Upper lobe of right lung (tissue), 1 donor: ENCODE measurements around the gene ARL4A. TPM values are rescaled to one million over a fixed set of nuclear protein-coding genes. Genes with fewer than 3 reads are reported as not detected.

Experiments used
- ATAC-seq: fragments of 200-7000 bp; cut with Tn5 transposase; one replicate; pipeline ENCODE4 v1.9.1; 2020; ENCODE audit warnings: mild to moderate bottlenecking, moderate library complexity
- DNase-seq: peaks from one replicate; pipeline ENCODE4 v3.0.0-alpha.2; 2020
- H3K27ac ChIP-seq: fragments of 200-600 bp; one replicate; pipeline ENCODE4 v1.8.0; 2022
- H3K27me3 ChIP-seq: fragments of 200-600 bp; one replicate; pipeline ENCODE4 v1.8.0; 2022; ENCODE audit warnings: mild to moderate bottlenecking
- H3K36me3 ChIP-seq: fragments of 200-600 bp; one replicate; pipeline ENCODE4 v1.8.0; 2022
- H3K4me1 ChIP-seq: fragments of 200-600 bp; one replicate; pipeline ENCODE4 v1.8.0; 2022
- H3K4me3 ChIP-seq: fragments of 200-600 bp; one replicate; pipeline ENCODE4 v1.8.0; 2022; ENCODE audit warnings: mild to moderate bottlenecking
- H3K9me3 ChIP-seq: fragments of 200-600 bp; one replicate; pipeline ENCODE4 v1.8.0; 2022
- CTCF ChIP-seq: fragments of 200-600 bp; IDR thresholded peaks from one replicate; pipeline ENCODE4 v1.8.0; 2022; ENCODE audit warnings: antibody characterized with exemption
- intact Hi-C: fragments of 100-400 bp; cut with DNase I; formaldehyde crosslinking; loops from one replicate; pipeline ENCODE4 v1.11.0; 2022
- total RNA-seq: library from RNA; stranded (reverse); fragmentation: NEBNext Ultra II Directional; extraction: Animal tissue kit (Norgen Biotek cat#: 25700); gene quantifications from one replicate; pipeline ENCODE4 v1.2.1, GENCODE V29; 2021
- donor health status: DM: no; HTN: yes; CAD: no; lungs with severe emphysema.

Gene ARL4A
- total RNA-seq, 1 donor from 2014 or later, result 35.6 TPM

GRCh38 chr7:12731775-12732174 lies 44.3 kb downstream of the ARL4A start:
- peaks cover 10% of the 10 kb centered on the region for H3K4me1 ChIP-seq
- ATAC-seq, result no peak
- H3K27me3 ChIP-seq, result no peaks in the 10 kb centered on the region
- no peaks in the 10 kb centered on the region for H3K9me3 ChIP-seq
- no peak for DNase-seq
- no peak overlapping the region for H3K27ac ChIP-seq
- no peaks in the 10 kb centered on the region for H3K36me3 ChIP-seq
- intact Hi-C loops, result no loop called here
- TF ChIP-seq CTCF, result no peak
- no peak overlapping the region for H3K4me3 ChIP-seq

GRCh38 chr7:12732428-12732827 lies 45.0 kb downstream of the ARL4A start:
- no peak for TF ChIP-seq CTCF
- DNase-seq (no peak), ATAC-seq (no peak)
- Histone ChIP-seq H3K4me1 (peaks cover 10% of the 10 kb centered on the region), H3K4me3 (no peak overlapping the region), H3K27ac (no peak overlapping the region), H3K9me3 (no peaks in the 10 kb centered on the region), H3K36me3 (no peaks in the 10 kb centered on the region), H3K27me3 (no peaks in the 10 kb centered on the region)
- intact Hi-C loops, result no loop called here

- intact Hi-C loops, result no loop called here
- H3K36me3 ChIP-seq, result no peaks in the 10 kb centered on the region
- no peak overlapping the region for H3K27ac ChIP-seq
- H3K4me3 ChIP-seq, result no peak overlapping the region
- H3K4me1 ChIP-seq, result peaks cover 8% of the 10 kb centered on the region
- ATAC-seq, result no peak
- no peak for DNase-seq
- TF ChIP-seq CTCF, result no peak
- no peaks in the 10 kb centered on the region for H3K9me3 ChIP-seq
- no peaks in the 10 kb centered on the region for H3K27me3 ChIP-seq
Observed at GRCh38 chr7:12735923-12736322, 48.5 kb downstream of the ARL4A start.

- Histone ChIP-seq H3K9me3 (no peaks in the 10 kb centered on the region), H3K4me3 (no peak overlapping the region), H3K36me3 (no peaks in the 10 kb centered on the region), H3K27ac (no peak overlapping the region), H3K27me3 (no peaks in the 10 kb centered on the region), H3K4me1 (no peaks in the 10 kb centered on the region)
- no peak for TF ChIP-seq CTCF
- no peak for DNase-seq
- intact Hi-C loops, result no loop called here
- no peak for ATAC-seq
Observed at GRCh38 chr7:12737373-12737772, 49.9 kb downstream of the ARL4A start.

- H3K27ac ChIP-seq, result no peak overlapping the region
- H3K36me3 ChIP-seq, result no peaks in the 10 kb centered on the region
- ATAC-seq (no peak), DNase-seq (no peak)
- H3K4me1 ChIP-seq, result no peaks in the 10 kb centered on the region
- intact Hi-C loops, result no loop called here
- TF ChIP-seq CTCF, result no peak
- no peak overlapping the region for H3K4me3 ChIP-seq
- H3K27me3 ChIP-seq, result no peaks in the 10 kb centered on the region
- no peaks in the 10 kb centered on the region for H3K9me3 ChIP-seq
Observed at GRCh38 chr7:12737836-12738235, 50.4 kb downstream of the ARL4A start.

GRCh38 chr7:12738665-12739064 lies 51.2 kb downstream of the ARL4A start:
- H3K27ac ChIP-seq, result no peak overlapping the region
- intact Hi-C loops, result no loop called here
- H3K4me3 ChIP-seq, result no peak overlapping the region
- H3K4me1 ChIP-seq, result no peaks in the 10 kb centered on the region
- ATAC-seq (no peak), DNase-seq (no peak)
- H3K36me3 ChIP-seq, result no peaks in the 10 kb centered on the region
- no peaks in the 10 kb centered on the region for H3K27me3 ChIP-seq
- TF ChIP-seq CTCF, result no peak
- H3K9me3 ChIP-seq, result no peaks in the 10 kb centered on the region
